Activated CD4-positive, alpha-beta T cell treated with anti-CD3 and anti-CD28 coated beads for 36 hours (primary cell): Measurements from ENCODE around the gene NAP1L4. TPM values are rescaled to one million over a fixed set of nuclear protein-coding genes. Genes with fewer than 3 reads are reported as not detected.

Experiments
- ATAC-seq: fragments of 200-7000 bp; cut with Tn5 transposase; one replicate; pipeline ENCODE4 v1.10.0; 2021; ENCODE audit warnings: mild to moderate bottlenecking, moderate library complexity
- CTCF ChIA-PET: fragments of 350-600 bp; sonication (Branson Sonifier 250); formaldehyde crosslinking; loops from one replicate; lab custom pipeline; 2021; ENCODE audit warnings: antibody characterized with exemption; lab: Charles Lee
- POLR2A ChIA-PET: fragments of 350-600 bp; sonication (Branson Sonifier 250); formaldehyde crosslinking; loops from one replicate; lab custom pipeline; 2021; ENCODE audit warnings: antibody characterized with exemption, inconsistent platforms; lab: Charles Lee
- DNase-seq: peaks from one replicate; pipeline ENCODE4 v3.0.0-alpha.2; 2020
- H3K27ac Mint-ChIP-seq: one replicate; pipeline ENCODE4 v1.8.0; 2021; ENCODE audit warnings: mixed read lengths
- H3K27me3 Mint-ChIP-seq: one replicate; pipeline ENCODE4 v1.8.0; 2021; ENCODE audit warnings: mixed read lengths
- H3K36me3 Mint-ChIP-seq: one replicate; pipeline ENCODE4 v1.8.0; 2021; ENCODE audit warnings: low read depth, mixed read lengths
- H3K4me1 Mint-ChIP-seq: one replicate; pipeline ENCODE4 v1.8.0; 2021; ENCODE audit warnings: mixed read lengths
- H3K4me3 Mint-ChIP-seq: one replicate; pipeline ENCODE4 v1.8.0; 2021; ENCODE audit warnings: mild to moderate bottlenecking, moderate library complexity, mixed read lengths
- H3K9me3 Mint-ChIP-seq: one replicate; pipeline ENCODE4 v1.8.0; 2021; ENCODE audit warnings: low read depth, mixed read lengths
- intact Hi-C, 2 experiments: fragments of 100-400 bp; cut with DNase I in 1 of 2; cut with micrococcal nuclease in 1 of 2; formaldehyde crosslinking; loops; one replicate each; pipeline versions ENCODE4 v1.14.2 to v1.15.1; 2022 to 2024; cut with DNase I, micrococcal nuclease
- total RNA-seq, 2 experiments: library from RNA; stranded (reverse); gene quantifications; one replicate each; pipeline ENCODE4 v1.2.3, GENCODE V29; 2021

Gene NAP1L4, protein sequence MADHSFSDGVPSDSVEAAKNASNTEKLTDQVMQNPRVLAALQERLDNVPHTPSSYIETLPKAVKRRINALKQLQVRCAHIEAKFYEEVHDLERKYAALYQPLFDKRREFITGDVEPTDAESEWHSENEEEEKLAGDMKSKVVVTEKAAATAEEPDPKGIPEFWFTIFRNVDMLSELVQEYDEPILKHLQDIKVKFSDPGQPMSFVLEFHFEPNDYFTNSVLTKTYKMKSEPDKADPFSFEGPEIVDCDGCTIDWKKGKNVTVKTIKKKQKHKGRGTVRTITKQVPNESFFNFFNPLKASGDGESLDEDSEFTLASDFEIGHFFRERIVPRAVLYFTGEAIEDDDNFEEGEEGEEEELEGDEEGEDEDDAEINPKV
- 100 to 1,000 TPM; 241 to 246 TPM for total RNA-seq

DNA sequence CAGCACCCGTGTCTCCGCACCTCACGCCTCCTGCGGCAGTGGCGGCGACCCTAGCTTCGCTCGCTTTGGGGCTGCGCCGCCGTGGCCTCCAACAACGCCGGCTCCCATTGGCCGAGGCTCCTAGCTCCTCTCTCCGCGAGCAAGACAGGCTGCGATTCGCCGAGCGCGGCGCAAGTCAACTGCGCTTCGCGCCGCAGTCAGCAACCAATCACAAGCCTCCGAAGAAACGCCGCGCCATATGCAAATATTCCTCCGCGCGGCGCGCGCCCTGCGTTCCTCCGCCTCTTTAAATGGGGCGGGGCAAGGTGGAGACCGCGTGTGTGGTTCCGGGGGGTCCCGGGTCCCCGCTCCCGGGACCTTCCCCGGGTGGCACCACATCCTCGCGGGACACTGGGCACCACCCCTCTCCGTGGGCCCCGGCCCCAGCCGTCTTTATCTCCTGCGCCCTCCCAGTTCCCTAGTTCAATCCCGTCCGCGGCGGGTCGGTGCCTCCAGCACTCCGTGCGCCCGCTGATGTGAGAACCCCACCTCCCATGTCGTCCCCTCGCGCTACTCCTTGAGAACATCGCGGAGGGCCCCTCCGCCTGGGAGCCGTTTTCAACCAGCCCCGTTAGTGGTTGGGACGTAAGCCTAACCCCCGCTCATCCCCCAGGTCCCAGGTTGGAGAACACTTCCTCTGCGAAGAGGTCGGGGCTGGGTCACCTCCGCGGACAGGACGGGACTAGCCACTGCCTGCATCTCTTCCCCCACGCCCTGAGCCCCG is at the start of gene NAP1L4:
Gene NAP1L4 (minus strand): TSS at position 96 of the 763 bp plus-strand sequence. CDS start 13,109 bp downstream, outside the sequence.
- POLR2A ChIA-PET, result interaction anchor here (0.6 to 1.0 kb wide), 6 partner anchors 12 to 386 kb away, joined by 3 to 10 read pairs (median 4); no protein-coding TSS in a partner anchor
- no peaks in the 10 kb centered on the region for H3K27me3 Mint-ChIP-seq
- DNase-seq (peak; percentile 98), ATAC-seq (peak; percentile 76)
- peaks cover 34% of the 10 kb centered on the region for H3K36me3 Mint-ChIP-seq
- no peaks in the 10 kb centered on the region for H3K9me3 Mint-ChIP-seq
- H3K27ac Mint-ChIP-seq, result peak within 1 kb of the TSS; percentile 100
- intact Hi-C loops, result loop anchor here (1.0 to 2.0 kb wide), 8 partner anchors 22 to 548 kb away; partner anchors contain the start of genes CARS1 (in 2 of the 2), OSBPL5 (in 1 of the 2), TRPM5 (in 1 of the 2) and ZNF195 (in 1 of the 2)
- CTCF ChIA-PET, result interaction anchor here (0.7 kb wide), 2 partner anchors 15 to 1138 kb away, joined by 3 read pairs; no protein-coding TSS in a partner anchor
- peaks cover 30% of the 10 kb centered on the region for H3K4me1 Mint-ChIP-seq
- peak within 1 kb of the TSS; percentile 100 for H3K4me3 Mint-ChIP-seq

DNA sequence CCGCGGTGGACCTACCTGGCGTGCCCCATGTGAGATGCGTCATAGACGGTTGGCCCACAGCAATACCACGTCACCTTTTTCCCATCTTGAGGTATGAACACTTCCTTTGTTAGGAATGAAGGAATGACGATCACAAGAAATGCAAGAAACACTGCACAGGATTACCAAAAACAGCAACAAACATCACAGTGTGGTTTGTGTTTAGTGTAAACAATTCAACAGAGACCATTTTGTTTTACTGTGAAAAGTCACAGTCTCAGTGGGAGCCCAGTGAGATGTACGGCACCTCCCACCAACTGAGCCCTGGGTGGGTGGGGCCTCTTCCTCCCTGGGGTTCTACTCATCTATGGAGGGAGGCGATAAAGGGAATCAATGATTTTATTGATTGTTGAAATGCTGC is 48.8 kb upstream of the NAP1L4 start:
- Mint-ChIP-seq H3K27me3 (no peaks in the 10 kb centered on the region), H3K27ac (no peak overlapping the region), H3K9me3 (no peaks in the 10 kb centered on the region), H3K4me3 (no peak overlapping the region), H3K36me3 (peaks cover 46% of the 10 kb centered on the region), H3K4me1 (peaks cover 26% of the 10 kb centered on the region)
- POLR2A ChIA-PET, result no interaction called here
- DNase-seq, result no peak
- intact Hi-C loops, result no loop called here
- CTCF ChIA-PET, result interaction anchor here (0.5 kb wide), 1 partner anchor 38 kb away, joined by 3 read pairs; no protein-coding TSS in a partner anchor
- no peak for ATAC-seq

DNA sequence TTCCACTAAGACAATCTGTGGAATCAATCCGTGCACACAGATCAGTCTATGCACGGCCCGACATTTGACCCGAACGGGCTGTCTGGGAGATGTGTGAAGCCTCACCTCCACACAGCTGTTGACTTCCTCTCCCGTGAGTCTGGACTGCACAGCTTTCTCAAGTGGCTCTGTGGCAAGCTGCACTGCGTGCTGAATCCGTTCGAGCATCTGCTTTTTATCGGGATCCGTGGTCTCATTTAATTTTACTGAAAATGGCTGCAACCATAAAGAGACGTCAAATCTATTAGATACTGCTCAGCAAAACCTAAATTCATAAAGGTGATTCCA is 45.8 kb upstream of the NAP1L4 start:
- Mint-ChIP-seq H3K27me3 (no peaks in the 10 kb centered on the region), H3K27ac (no peak overlapping the region), H3K9me3 (no peaks in the 10 kb centered on the region), H3K4me3 (no peak overlapping the region), H3K36me3 (peaks cover 55% of the 10 kb centered on the region), H3K4me1 (peaks cover 23% of the 10 kb centered on the region)
- DNase-seq (no peak), ATAC-seq (no peak)
- POLR2A ChIA-PET, result interaction anchor here (0.8 kb wide), 1 partner anchor 46 kb away, joined by 3 read pairs; the partner anchor contains the start of gene NAP1L4
- CTCF ChIA-PET, result interaction anchor here (0.7 to 4.6 kb wide), 13 partner anchors 9 to 617 kb away, joined by 3 to 35 read pairs (median 3); no protein-coding TSS in a partner anchor
- intact Hi-C loops, result loop anchor here (1.0 to 5.0 kb wide), 3 partner anchors 53 to 179 kb away; partner anchors contain the start of gene MRGPRG (in 1 of the 2)

DNA sequence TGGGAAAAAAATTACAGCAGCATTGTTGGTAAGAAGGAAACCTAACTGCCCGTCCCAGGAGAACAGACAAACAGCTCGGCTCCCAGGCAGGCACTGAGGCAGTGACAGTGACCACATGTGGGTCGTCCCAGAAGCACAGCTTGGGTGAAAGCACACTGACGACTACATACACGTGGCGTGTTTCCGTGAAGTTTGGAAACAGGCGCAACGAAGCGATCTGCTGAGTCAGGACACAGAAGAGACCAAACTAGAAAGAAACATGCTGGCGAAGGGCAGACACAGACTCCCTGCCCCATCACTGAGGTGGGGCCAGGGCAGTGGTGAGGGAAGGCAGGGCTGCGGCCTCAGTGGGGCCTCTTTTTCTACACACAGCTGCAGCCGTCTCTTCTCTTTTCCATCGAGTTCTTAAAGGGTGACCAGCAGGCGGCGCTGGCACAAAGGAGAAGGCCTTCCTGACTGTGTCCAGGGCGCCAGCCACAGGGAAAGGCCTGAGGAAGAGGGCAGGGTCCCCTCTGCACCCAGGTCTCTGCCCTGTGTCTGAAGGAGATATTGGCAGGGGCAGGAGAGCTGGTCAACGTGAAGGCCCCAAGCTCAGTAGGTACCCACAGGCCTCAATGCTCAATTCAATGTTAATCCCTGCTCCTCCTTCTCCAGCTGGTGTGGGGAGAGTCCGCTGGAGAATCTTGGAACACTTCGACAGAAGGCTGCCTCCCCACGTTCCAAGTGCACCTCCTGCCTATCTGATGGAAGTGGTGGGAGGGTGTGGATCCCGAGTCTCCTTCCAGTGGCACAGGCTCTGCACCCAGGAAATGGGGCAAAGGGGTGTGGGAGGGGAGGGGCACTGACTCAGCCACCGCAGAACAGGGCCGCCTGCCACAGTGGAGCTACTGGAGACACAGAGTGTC is 45.2 kb upstream of the NAP1L4 start:
- H3K27me3 Mint-ChIP-seq, result no peaks in the 10 kb centered on the region
- ChIA-PET CTCF (interaction anchor here (0.7 to 4.6 kb wide), 14 partner anchors 11 to 616 kb away, joined by 3 to 35 read pairs (median 3); no protein-coding TSS in a partner anchor), POLR2A (interaction anchor here (0.8 kb wide), 1 partner anchor 45 kb away, joined by 3 read pairs; the partner anchor contains the start of gene NAP1L4)
- H3K9me3 Mint-ChIP-seq, result no peaks in the 10 kb centered on the region
- peak; percentile 87 for ATAC-seq
- intact Hi-C loops, result loop anchor here (1.0 to 5.0 kb wide), 3 partner anchors 54 to 180 kb away; partner anchors contain the start of gene MRGPRG (in 1 of the 2)
- H3K27ac Mint-ChIP-seq, result no peak overlapping the region
- DNase-seq, result peak; percentile 71
- peaks cover 23% of the 10 kb centered on the region for H3K4me1 Mint-ChIP-seq
- no peak overlapping the region for H3K4me3 Mint-ChIP-seq
- H3K36me3 Mint-ChIP-seq, result peaks cover 60% of the 10 kb centered on the region

DNA sequence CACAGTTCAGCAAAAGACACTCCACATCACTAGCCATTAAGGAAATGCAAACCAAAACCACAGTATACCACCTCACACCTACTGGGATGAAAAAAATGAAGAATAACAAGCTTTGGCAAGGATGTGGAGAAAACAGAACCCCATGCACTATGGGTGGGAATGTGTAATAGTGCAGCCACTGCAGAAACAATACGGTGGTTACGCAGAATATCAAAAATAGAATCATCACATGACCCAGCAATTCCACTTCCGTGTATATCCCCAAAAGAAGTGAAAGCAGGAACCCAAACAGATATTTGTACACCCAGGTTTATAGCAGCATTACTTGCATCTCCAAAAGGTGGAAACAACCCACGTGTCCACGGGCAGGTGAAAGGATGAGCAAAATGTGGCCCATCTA is 44.3 kb upstream of the NAP1L4 start:
- intact Hi-C loops, result loop anchor here (5.0 kb wide), 2 partner anchors 56 to 181 kb away; partner anchors contain the start of gene MRGPRG (in 1 of the 2)
- ChIA-PET POLR2A (no interaction called here), CTCF (interaction anchor here (1.9 to 4.6 kb wide), 3 partner anchors 14 to 74 kb away, joined by 5 to 35 read pairs (median 7); no protein-coding TSS in a partner anchor)
- no peak overlapping the region for H3K4me3 Mint-ChIP-seq
- H3K27ac Mint-ChIP-seq, result peak overlapping the region; percentile 34
- ATAC-seq (no peak), DNase-seq (no peak)
- H3K36me3 Mint-ChIP-seq, result peaks cover 57% of the 10 kb centered on the region
- peaks cover 23% of the 10 kb centered on the region for H3K4me1 Mint-ChIP-seq
- no peaks in the 10 kb centered on the region for H3K27me3 Mint-ChIP-seq
- no peaks in the 10 kb centered on the region for H3K9me3 Mint-ChIP-seq

DNA sequence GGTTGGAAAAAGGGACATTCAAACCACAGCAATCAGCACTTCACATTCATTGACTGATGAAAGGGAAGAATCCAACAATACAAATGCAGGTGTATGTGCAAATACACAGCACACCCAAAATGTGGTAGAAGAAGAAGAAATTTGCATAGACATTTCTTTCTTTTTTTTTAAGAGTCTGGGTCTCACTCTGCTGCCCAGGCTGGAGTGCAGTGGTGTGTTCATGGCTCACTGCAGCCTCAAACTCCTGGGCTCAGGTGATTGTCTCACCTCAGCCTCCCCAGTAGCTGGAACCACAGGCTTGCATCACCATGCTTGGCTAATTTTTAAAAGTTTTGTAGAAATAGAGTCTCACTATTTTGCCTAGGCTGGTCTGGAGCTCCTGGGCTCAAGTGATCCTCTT is 43.2 kb upstream of the NAP1L4 start:
- Mint-ChIP-seq H3K27me3 (no peaks in the 10 kb centered on the region), H3K36me3 (peaks cover 62% of the 10 kb centered on the region), H3K4me3 (no peak overlapping the region), H3K9me3 (no peaks in the 10 kb centered on the region), H3K27ac (peak overlapping the region; percentile 34), H3K4me1 (peaks cover 28% of the 10 kb centered on the region)
- no peak for DNase-seq
- ChIA-PET POLR2A (no interaction called here), CTCF (interaction anchor here (0.6 to 4.6 kb wide), 6 partner anchors 9 to 56 kb away, joined by 3 to 35 read pairs (median 4); no protein-coding TSS in a partner anchor)
- intact Hi-C loops, result loop anchor here (5.0 kb wide), 2 partner anchors 57 to 182 kb away; partner anchors contain the start of gene MRGPRG (in 1 of the 2)
- ATAC-seq, result no peak

DNA sequence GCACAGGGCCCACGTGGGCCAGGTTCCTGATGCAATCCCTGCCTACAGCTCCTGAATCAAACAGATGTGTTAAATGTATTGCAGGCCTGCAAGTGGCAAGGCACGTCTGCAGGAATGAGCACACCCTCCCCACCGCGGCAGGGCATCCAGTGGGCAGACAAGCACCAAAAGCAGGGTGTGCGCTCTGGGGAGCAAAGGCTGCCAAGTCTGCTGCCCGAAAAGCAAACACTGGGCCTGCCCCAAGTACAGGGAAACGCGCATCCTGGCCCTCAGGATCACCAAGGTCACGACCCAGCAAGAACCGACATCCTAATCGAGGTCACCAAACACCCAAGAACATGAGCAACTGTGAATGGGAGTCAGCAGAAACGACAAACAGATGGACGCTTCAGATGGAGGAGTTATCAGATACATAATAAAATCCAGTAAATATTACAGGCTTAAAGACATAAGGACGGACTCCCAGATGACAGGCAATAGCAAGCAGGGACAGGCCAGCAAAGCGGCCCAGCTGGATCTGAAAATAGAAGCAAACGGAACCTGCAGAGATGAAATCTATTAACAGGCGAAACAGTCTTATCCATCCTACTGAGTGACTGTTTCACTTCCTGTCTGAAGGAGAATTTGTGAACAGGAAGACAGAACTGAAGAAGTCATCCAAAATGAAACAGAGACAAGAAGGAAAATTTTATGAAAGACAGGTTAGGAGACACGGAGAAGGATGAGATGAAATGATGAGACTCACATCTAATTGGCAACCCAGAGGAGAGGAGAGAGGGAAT is 38.4 kb upstream of the NAP1L4 start:
- intact Hi-C loops, result no loop called here
- Mint-ChIP-seq H3K27me3 (no peaks in the 10 kb centered on the region), H3K9me3 (no peaks in the 10 kb centered on the region), H3K4me3 (no peak overlapping the region), H3K27ac (peak overlapping the region; percentile 9), H3K36me3 (peaks cover 69% of the 10 kb centered on the region), H3K4me1 (peaks cover 4% of the 10 kb centered on the region)
- ATAC-seq (no peak), DNase-seq (no peak)
- ChIA-PET POLR2A (no interaction called here), CTCF (interaction anchor here (1.0 kb wide), 1 partner anchor 59 kb away, joined by 4 read pairs; no protein-coding TSS in a partner anchor)

DNA sequence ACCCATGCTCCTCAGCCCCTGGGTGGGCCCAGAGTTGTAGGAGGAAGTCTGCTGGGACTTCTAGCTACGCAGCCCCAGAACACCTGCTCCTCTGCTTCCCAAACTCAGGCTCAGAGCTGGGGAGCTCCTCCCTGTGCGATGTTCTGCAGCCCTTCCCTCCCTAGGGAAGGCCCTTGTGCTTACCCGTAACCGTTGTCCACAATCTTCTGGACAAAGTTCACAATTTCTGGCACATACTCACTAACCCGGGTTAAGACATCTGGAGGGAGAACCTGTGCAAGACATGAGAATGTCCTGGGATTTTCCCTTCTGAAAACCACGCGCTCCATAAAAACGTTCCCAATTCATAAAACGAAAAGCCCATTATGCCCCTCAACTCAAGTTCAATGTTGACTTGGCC is 36.7 kb upstream of the NAP1L4 start:
- no peak for ATAC-seq
- CTCF ChIA-PET, result interaction anchor here (0.7 kb wide), 1 partner anchor 62 kb away, joined by 3 read pairs; no protein-coding TSS in a partner anchor
- intact Hi-C loops, result no loop called here

DNA sequence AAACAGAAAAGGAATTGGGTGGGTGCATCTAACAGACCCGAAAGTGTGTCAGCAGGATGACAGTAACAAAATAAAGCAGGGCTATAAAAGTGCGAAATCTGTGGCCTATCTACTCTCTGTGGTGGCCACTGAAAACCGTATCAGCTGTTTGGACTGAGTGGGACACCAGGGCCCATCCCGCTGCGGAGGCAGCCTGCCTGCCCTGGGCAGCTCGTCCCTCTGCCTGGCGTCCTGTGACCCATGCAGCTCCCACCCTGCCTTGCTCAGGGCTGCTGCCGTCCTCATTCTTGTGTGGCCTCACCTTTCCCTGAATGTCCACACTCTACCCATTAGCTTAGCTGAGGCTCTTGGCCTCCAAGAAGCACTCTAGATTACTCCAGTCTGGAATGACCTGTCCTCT is 34.7 kb upstream of the NAP1L4 start:
- intact Hi-C loops, result no loop called here

More for the DNA sequence above, 36.7 kb upstream of the NAP1L4 start:
- Mint-ChIP-seq H3K9me3 (no peaks in the 10 kb centered on the region), H3K27ac (no peak overlapping the region), H3K4me1 (peaks cover 4% of the 10 kb centered on the region), H3K4me3 (no peak overlapping the region), H3K27me3 (no peaks in the 10 kb centered on the region), H3K36me3 (peaks cover 66% of the 10 kb centered on the region)
- no peak for DNase-seq
- POLR2A ChIA-PET, result no interaction called here

More for the DNA sequence above, 34.7 kb upstream of the NAP1L4 start:
- Mint-ChIP-seq H3K36me3 (peaks cover 67% of the 10 kb centered on the region), H3K9me3 (no peaks in the 10 kb centered on the region), H3K27me3 (no peaks in the 10 kb centered on the region), H3K27ac (no peak overlapping the region), H3K4me1 (peaks cover 22% of the 10 kb centered on the region), H3K4me3 (no peak overlapping the region)
- DNase-seq (no peak), ATAC-seq (no peak)
- CTCF ChIA-PET, result interaction anchor here (0.9 to 2.0 kb wide), 3 partner anchors 8 to 13 kb away, joined by 3 to 6 read pairs (median 4); no protein-coding TSS in a partner anchor
- POLR2A ChIA-PET, result no interaction called here
